GM20000 (cell line): ENCODE data around the gene TDRD7.

Experiments
- DNase-seq: peaks from one replicate; pipeline ENCODE4 v3.0.0; 2012; ENCODE audit warnings: low spot score
- CTCF ChIP-seq: IDR thresholded peaks from 2 replicates; pipeline ENCODE4 v1.5.1; 2012; ENCODE audit warnings: mild to moderate bottlenecking, control low read depth; ENCODE audit errors: extremely low read depth, missing control alignments

TDRD7 gene

GRCh38 chr9:97503862-97504210 is 91.9 kb downstream of the TDRD7 start:
- no peak for TF ChIP-seq CTCF
- no peak for DNase-seq

- TF ChIP-seq CTCF = no peak
- DNase-seq = no peak
These were observed 92.7 kb downstream of the TDRD7 start for GRCh38 chr9:97504381-97505216.

GRCh38 chr9:97505845-97506244 is 93.9 kb downstream of the TDRD7 start:
- no peak for DNase-seq
- TF ChIP-seq CTCF = no peak

- no peak for DNase-seq
- TF ChIP-seq CTCF = no peak
These were observed 94.4 kb downstream of the TDRD7 start for GRCh38 chr9:97506306-97506705.

GRCh38 chr9:97506787-97507186 is 94.9 kb downstream of the TDRD7 start:
- no peak for DNase-seq
- no peak for TF ChIP-seq CTCF

- no peak for DNase-seq
- no peak for TF ChIP-seq CTCF
These were observed 95.6 kb downstream of the TDRD7 start for GRCh38 chr9:97507428-97507984.

- no peak for TF ChIP-seq CTCF
- DNase-seq = no peak
These were observed 97.0 kb downstream of the TDRD7 start for GRCh38 chr9:97508852-97509251.
